Endothelial cell (in vitro differentiated cells): Measurements from ENCODE around the gene INS. TPM values are rescaled to one million over a fixed set of nuclear protein-coding genes. Genes with fewer than 3 reads are reported as not detected.
A peak's percentile ranks its signal among the peaks of the same experiment; 100 is the strongest.

Experiments
- DNase-seq: peaks from one replicate; pipeline ENCODE4 v3.0.0; 2021; ENCODE audit warnings: low spot score
- H3K27ac Mint-ChIP-seq: one replicate; pipeline ENCODE4 v1.8.0; 2021; ENCODE audit warnings: mixed read lengths, inconsistent platforms; ENCODE audit not compliant: unreplicated experiment
- H3K27me3 Mint-ChIP-seq: one replicate; pipeline ENCODE4 v1.8.0; 2021; ENCODE audit warnings: mild to moderate bottlenecking, moderate library complexity, mixed read lengths, inconsistent platforms; ENCODE audit not compliant: unreplicated experiment
- H3K36me3 Mint-ChIP-seq: one replicate; pipeline ENCODE4 v1.8.0; 2021; ENCODE audit warnings: mild to moderate bottlenecking, low read depth, mixed read lengths, inconsistent platforms; ENCODE audit not compliant: unreplicated experiment
- H3K4me1 Mint-ChIP-seq: one replicate; pipeline ENCODE4 v1.8.0; 2021; ENCODE audit warnings: mild to moderate bottlenecking, mixed read lengths, inconsistent platforms; ENCODE audit not compliant: unreplicated experiment
- H3K4me3 Mint-ChIP-seq: one replicate; pipeline ENCODE4 v1.8.0; 2021; ENCODE audit warnings: mild to moderate bottlenecking, mixed read lengths, inconsistent platforms; ENCODE audit not compliant: unreplicated experiment
- H3K9me3 Mint-ChIP-seq: one replicate; pipeline ENCODE4 v1.8.0; 2021; ENCODE audit warnings: mixed read lengths, inconsistent platforms; ENCODE audit not compliant: unreplicated experiment
- CTCF ChIP-seq: fragments of 200-600 bp; sonication (generic); IDR thresholded peaks from one replicate; pipeline ENCODE4 v1.5.0; 2021; ENCODE audit warnings: antibody characterized with exemption; ENCODE audit not compliant: unreplicated experiment
- total RNA-seq: library from RNA; stranded (reverse); fragmentation: NEBNext Ultra II Directional; extraction: Animal tissue kit (Norgen Biotek cat#: 25700); gene quantifications from one replicate; pipeline ENCODE4 v1.2.1, GENCODE V29; 2021; ENCODE audit not compliant: unreplicated experiment

The INS gene
- total RNA-seq, 1 donor from 2014 or later: not detected

- no peak for TF ChIP-seq CTCF
- Mint-ChIP-seq H3K27ac (no peak overlapping the region), H3K4me1 (no peaks in the 10 kb centered on the region), H3K4me3 (peak overlapping the region; percentile 15), H3K27me3 (peaks cover 27% of the 10 kb centered on the region), H3K9me3 (no peaks in the 10 kb centered on the region), H3K36me3 (no peaks in the 10 kb centered on the region)
- DNase-seq: no peak
Observed at GRCh38 chr11:2138068-2138430, 23.0 kb downstream of the INS start.

GRCh38 chr11:2137202-2138067, 23.6 kb downstream of the INS start:
- Mint-ChIP-seq H3K9me3 (no peaks in the 10 kb centered on the region), H3K4me3 (no peak overlapping the region), H3K27ac (no peak overlapping the region), H3K27me3 (peaks cover 22% of the 10 kb centered on the region), H3K4me1 (no peaks in the 10 kb centered on the region), H3K36me3 (no peaks in the 10 kb centered on the region)
- no peak for DNase-seq
- TF ChIP-seq CTCF: no peak

- H3K27me3 Mint-ChIP-seq: peaks cover 19% of the 10 kb centered on the region
- no peaks in the 10 kb centered on the region for H3K9me3 Mint-ChIP-seq
- DNase-seq: no peak
- TF ChIP-seq CTCF: no peak
- no peak overlapping the region for H3K27ac Mint-ChIP-seq
- no peaks in the 10 kb centered on the region for H3K4me1 Mint-ChIP-seq
- no peaks in the 10 kb centered on the region for H3K36me3 Mint-ChIP-seq
- H3K4me3 Mint-ChIP-seq: no peak overlapping the region
Observed at GRCh38 chr11:2136952-2137201, 24.1 kb downstream of the INS start.

- H3K27ac Mint-ChIP-seq: no peak overlapping the region
Observed at GRCh38 chr11:2136209-2136951, 24.6 kb downstream of the INS start.

More at GRCh38 chr11:2136209-2136951, 24.6 kb downstream of the INS start:
- Mint-ChIP-seq H3K27me3 (peaks cover 21% of the 10 kb centered on the region), H3K9me3 (no peaks in the 10 kb centered on the region), H3K4me3 (peak overlapping the region; percentile 39), H3K4me1 (no peaks in the 10 kb centered on the region), H3K36me3 (peaks cover 2% of the 10 kb centered on the region)
- no peak for TF ChIP-seq CTCF
- no peak for DNase-seq
